ENCODE measurements around the gene FREM1.

- TF ChIP-seq CTCF (IDR thresholded peaks at IDR 0.05) (no peak), EZH2 (IDR thresholded peaks at IDR 0.05; ENCODE audit: borderline replicate concordance, insufficient read depth, low read depth, low read length, poor library complexity, severe bottlenecking) (no peak)
These were observed 150.2 kb downstream of the FREM1 start for GRCh38 chr9:14760060-14760459.
